GM12891 (cell line): ENCODE results near the gene COL7A1.

Source experiments
- POLR2A ChIP-seq: IDR thresholded peaks from 2 replicates; pipeline ENCODE4 v1.6.1; 2011; ENCODE audit warnings: low read depth, low read length, control low read depth
- POLR2AphosphoS5 ChIP-seq: IDR thresholded peaks from 2 replicates; pipeline ENCODE4 v1.6.1; 2011; ENCODE audit warnings: low read depth, low read length, control low read depth

DNA sequence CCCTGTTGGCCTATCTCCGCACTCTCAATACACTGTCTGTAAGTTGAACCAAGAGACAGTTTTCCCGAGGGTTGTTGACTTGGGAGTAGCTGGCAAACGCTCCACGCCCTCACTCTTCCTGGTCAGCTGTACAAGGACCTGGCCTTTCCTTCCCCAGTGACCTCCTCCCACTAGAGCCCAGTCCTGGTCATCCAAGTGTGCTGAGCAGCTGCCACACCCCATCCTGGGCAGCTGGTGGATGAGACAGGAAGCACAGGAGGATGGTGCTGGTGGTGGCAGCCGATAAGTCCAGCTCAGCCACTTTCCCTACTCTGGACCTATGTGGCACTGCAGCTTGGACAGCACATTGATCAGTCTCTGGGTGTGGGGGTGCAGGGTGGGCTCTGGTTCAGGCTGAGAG, 58.3 kb downstream of the COL7A1 start:
- TF ChIP-seq POLR2A (no peak), POLR2AphosphoS5 (no peak)
